Stimulated activated CD4-positive, alpha-beta T cell treated with anti-CD3 and anti-CD28 coated beads, Interleukin-12 subunit alpha, Interleukin-12 subunit beta, amount 100 ng/mL, for 48 hours (primary cell): ENCODE results near the gene IFITM1.
"Not testable (repeated sequence)": the region's sequence is repeated elsewhere in the genome, so short reads cannot be mapped to it uniquely, and the experiment has no call there.

Source experiments
- DNase-seq, 3 donors: peaks; one replicate each; pipeline ENCODE4 v3.0.0-alpha.2; 2020; ENCODE audit warnings: low read depth in 2 of 3, low spot score in 1 of 3

Gene IFITM1

GRCh38 chr11:308740-309665, 4.8 kb upstream of the IFITM1 start:
- DNase-seq = not testable (repeated sequence)

- DNase-seq = not testable (repeated sequence)
These were observed 3.8 kb upstream of the IFITM1 start for GRCh38 chr11:309979-310572.

GRCh38 chr11:311013-311748, 2.7 kb upstream of the IFITM1 start:
- DNase-seq = not testable (repeated sequence)

- no peak for DNase-seq
These were observed 1.6 kb upstream of the IFITM1 start for GRCh38 chr11:312092-312816.

GRCh38 chr11:313304-313786, 495 bp upstream of the IFITM1 start:
- no peak for DNase-seq

- not testable (repeated sequence) for DNase-seq
These were observed 675 bp downstream of the IFITM1 start for GRCh38 chr11:314554-314875.

- DNase-seq = no peak
These were observed 1.2 kb downstream of the IFITM1 start for GRCh38 chr11:315051-315481.

- no peak for DNase-seq
These were observed 1.7 kb downstream of the IFITM1 start for GRCh38 chr11:315516-315994.

GRCh38 chr11:316031-316701, 2.3 kb downstream of the IFITM1 start:
- no peak for DNase-seq

GRCh38 chr11:316891-317301, 3.1 kb downstream of the IFITM1 start:
- no peak for DNase-seq

GRCh38 chr11:317668-318404, 4.0 kb downstream of the IFITM1 start:
- not testable (repeated sequence) for DNase-seq

GRCh38 chr11:318405-319120, 4.7 kb downstream of the IFITM1 start:
- not testable (repeated sequence) for DNase-seq

GRCh38 chr11:319121-319887, 5.5 kb downstream of the IFITM1 start:
- not testable (repeated sequence) for DNase-seq

GRCh38 chr11:319888-320273, 6.0 kb downstream of the IFITM1 start:
- DNase-seq = not testable (repeated sequence)

GRCh38 chr11:324156-324555, 10.3 kb downstream of the IFITM1 start:
- no peak for DNase-seq

GRCh38 chr11:324593-325517, 11.0 kb downstream of the IFITM1 start:
- not testable (repeated sequence) for DNase-seq
